GM21717 (cell line): Measurements from ENCODE around the gene FAM222A.

ENCODE experiments used
- ATAC-seq: cut with Tn5 transposase; IDR thresholded peaks from one replicate; pipeline ENCODE4 v1.9.1; 2021; ENCODE audit warnings: mild to moderate bottlenecking, moderate library complexity; ENCODE audit not compliant: unreplicated experiment

The FAM222A gene

GRCh38 chr12:109770861-109771670 lies 57.4 kb downstream of the FAM222A start:
- no peak for ATAC-seq

GRCh38 chr12:109771746-109772621 lies 58.4 kb downstream of the FAM222A start:
- no peak for ATAC-seq

GRCh38 chr12:109772622-109773321 lies 59.1 kb downstream of the FAM222A start:
- no peak for ATAC-seq

GRCh38 chr12:109773384-109774011 lies 59.9 kb downstream of the FAM222A start:
- no peak for ATAC-seq

GRCh38 chr12:109775172-109775881 lies 61.7 kb downstream of the FAM222A start:
- no peak for ATAC-seq

GRCh38 chr12:109776624-109777023 lies 63.0 kb downstream of the FAM222A start:
- ATAC-seq: no peak

GRCh38 chr12:109777544-109777943 lies 63.9 kb downstream of the FAM222A start:
- no peak for ATAC-seq

GRCh38 chr12:109778684-109779083 lies 65.1 kb downstream of the FAM222A start:
- ATAC-seq: no peak

GRCh38 chr12:109779382-109779781 lies 65.8 kb downstream of the FAM222A start:
- no peak for ATAC-seq

- ATAC-seq: no peak
Observed at GRCh38 chr12:109781668-109782325, 68.2 kb downstream of the FAM222A start.

- ATAC-seq: no peak
Observed at GRCh38 chr12:109782326-109782703, 68.7 kb downstream of the FAM222A start.

- ATAC-seq: no peak
Observed at GRCh38 chr12:109783135-109783964, 69.7 kb downstream of the FAM222A start.

- no peak for ATAC-seq
Observed at GRCh38 chr12:109783965-109784244, 70.3 kb downstream of the FAM222A start.

GRCh38 chr12:109785854-109786253 lies 72.2 kb downstream of the FAM222A start:
- no peak for ATAC-seq

GRCh38 chr12:109786799-109787198 lies 73.2 kb downstream of the FAM222A start:
- ATAC-seq: no peak

- no peak for ATAC-seq
Observed at GRCh38 chr12:109789526-109790048, 76.0 kb downstream of the FAM222A start.

- no peak for ATAC-seq
Observed at GRCh38 chr12:109792992-109793391, 79.4 kb downstream of the FAM222A start.

- ATAC-seq: no peak
Observed at GRCh38 chr12:109793411-109793810, 79.8 kb downstream of the FAM222A start.
